Tibial nerve (tissue), 4 donors: Measurements from ENCODE around the gene SGK1. TPM values are rescaled to one million over a fixed set of nuclear protein-coding genes. Genes with fewer than 3 reads are reported as not detected.

Experiments used
- DNase-seq, 2 donors: peaks; one replicate each; pipeline ENCODE4 v3.0.0-alpha.2; 2019; ENCODE audit warnings: low spot score in 2 of 2
- H3K27ac ChIP-seq, 4 donors: fragments of 200-600 bp; sonication (generic) in 3 of 4; one replicate each; pipeline ENCODE4 v1.5.1; 2017 to 2019; ENCODE audit warnings: mild to moderate bottlenecking in 1 of 4
- H3K27me3 ChIP-seq, 2 donors: fragments of 200-600 bp; sonication (generic) in 1 of 2; one replicate each; pipeline versions ENCODE4 v1.5.1 to v1.6.0; 2017 to 2019
- H3K36me3 ChIP-seq, 3 donors: fragments of 200-600 bp; sonication (generic); one replicate each; pipeline ENCODE4 v1.5.1; 2018 to 2019
- H3K4me1 ChIP-seq, 4 donors: fragments of 200-600 bp; sonication (generic) in 3 of 4; one replicate each; pipeline ENCODE4 v1.5.1; 2017 to 2019
- H3K4me3 ChIP-seq, 4 donors: fragments of 200-600 bp; sonication (generic) in 3 of 4; one replicate each; pipeline ENCODE4 v1.5.1; 2017 to 2019; ENCODE audit warnings: mild to moderate bottlenecking in 1 of 4, moderate library complexity in 1 of 4
- H3K9me3 ChIP-seq, 4 donors: fragments of 200-600 bp; sonication (generic) in 3 of 4; one replicate each; pipeline ENCODE4 v1.5.1; 2017 to 2019
- CTCF ChIP-seq, 5 experiments: fragments of 200-600 bp in 3 of 5; fragments of 450-650 bp in 2 of 5; sonication (generic) in 3 of 5; IDR thresholded peaks; one replicate each; pipeline ENCODE4 v1.5.1; 2016 to 2019; ENCODE audit warnings: antibody characterized with exemption in 5 of 5, mild to moderate bottlenecking in 3 of 5, moderate library complexity in 2 of 5
- EP300 ChIP-seq, 2 donors: sonication (generic); formaldehyde crosslinking; IDR thresholded peaks; one replicate each; pipeline ENCODE4 v1.6.1; 2017; ENCODE audit warnings: antibody characterized with exemption in 2 of 2, mild to moderate bottlenecking in 1 of 2
- POLR2A ChIP-seq, 2 donors: fragments of 450-650 bp; IDR thresholded peaks; one replicate each; pipeline ENCODE4 v1.6.1; 2017; ENCODE audit warnings: antibody characterized with exemption in 2 of 2, mild to moderate bottlenecking in 2 of 2, moderate library complexity in 2 of 2
- WGBS, 2 donors: methylation state at CpG; one replicate each; pipeline ENCODE4 v1.1.5; 2018; 5-methylcytosine and 5-hydroxymethylcytosine counted together
- total RNA-seq, 4 donors: library from RNA; depleted of rRNA; stranded (reverse); fragments of >200 nt; gene quantifications; one replicate each; pipeline ENCODE4 v1.1.0, GENCODE V29; 2016

SGK1 gene
- total RNA-seq, 4 donors from 2014 or later: 103 to 127 (median 116) TPM

GRCh38 chr6:134230940-134231339 lies 87.0 kb downstream of the SGK1 start:
- TF ChIP-seq CTCF (IDR thresholded peaks at IDR 0.05) (no peak), POLR2A (IDR thresholded peaks at IDR 0.05) (no peak), EP300 (IDR thresholded peaks at IDR 0.05) (no peak)
- Histone ChIP-seq H3K27ac (no peak overlapping the region), H3K36me3 (no peaks in the 10 kb centered on the region), H3K27me3 (no peaks in the 10 kb centered on the region), H3K4me1 (peaks cover 0 to 15% (median 0%) of the 10 kb centered on the region in 4 donors), H3K9me3 (no peaks in the 10 kb centered on the region), H3K4me3 (no peak overlapping the region)
- 84 to 89% methylated on average over 3 of the region's 3 CpGs for WGBS, 2 donors
- no peak for DNase-seq

- TF ChIP-seq EP300 (IDR thresholded peaks at IDR 0.05): peak in 1 of 2 donors; percentile 54
- TF ChIP-seq POLR2A (IDR thresholded peaks at IDR 0.05): no peak
- no peak for TF ChIP-seq CTCF (IDR thresholded peaks at IDR 0.05)
- WGBS, 2 donors: 74 to 87% methylated on average over 8 of the region's 8 CpGs
Observed at GRCh38 chr6:134230087-134230700, 87.7 kb downstream of the SGK1 start.

GRCh38 chr6:134229520-134229919 lies 88.4 kb downstream of the SGK1 start:
- DNase-seq: no peak
- Histone ChIP-seq H3K27ac (no peak overlapping the region), H3K4me3 (no peak overlapping the region), H3K4me1 (peaks cover 0 to 16% (median 0%) of the 10 kb centered on the region in 4 donors), H3K27me3 (no peaks in the 10 kb centered on the region), H3K9me3 (no peaks in the 10 kb centered on the region), H3K36me3 (no peaks in the 10 kb centered on the region)
- TF ChIP-seq CTCF (IDR thresholded peaks at IDR 0.05): no peak
- TF ChIP-seq POLR2A (IDR thresholded peaks at IDR 0.05): no peak
- TF ChIP-seq EP300 (IDR thresholded peaks at IDR 0.05): no peak
- WGBS, 2 donors: 86 to 88% methylated on average over 2 of the region's 2 CpGs

More at GRCh38 chr6:134230087-134230700, 87.7 kb downstream of the SGK1 start:
- Histone ChIP-seq H3K4me3 (no peak overlapping the region), H3K27ac (no peak overlapping the region), H3K9me3 (no peaks in the 10 kb centered on the region), H3K27me3 (no peaks in the 10 kb centered on the region), H3K4me1 (peaks cover 0 to 15% (median 0%) of the 10 kb centered on the region in 4 donors), H3K36me3 (no peaks in the 10 kb centered on the region)
- no peak for DNase-seq

- H3K27ac ChIP-seq: no peak overlapping the region
- DNase-seq: no peak
- no peaks in the 10 kb centered on the region for H3K9me3 ChIP-seq
- H3K4me3 ChIP-seq: no peak overlapping the region
- no peaks in the 10 kb centered on the region for H3K36me3 ChIP-seq
- H3K4me1 ChIP-seq: peaks cover 0 to 14% (median 0%) of the 10 kb centered on the region in 4 donors
- WGBS, 2 donors: 32 to 49% methylated on average over 2 of the region's 2 CpGs
- TF ChIP-seq CTCF (IDR thresholded peaks at IDR 0.05) (no peak), EP300 (IDR thresholded peaks at IDR 0.05) (no peak), POLR2A (IDR thresholded peaks at IDR 0.05) (no peak)
- H3K27me3 ChIP-seq: no peaks in the 10 kb centered on the region
Observed at GRCh38 chr6:134223796-134224420, 94.0 kb downstream of the SGK1 start.

GRCh38 chr6:134221250-134221649 lies 96.7 kb downstream of the SGK1 start:
- no peaks in the 10 kb centered on the region for H3K9me3 ChIP-seq
- WGBS, 2 donors: 82% methylated on average over 3 of the region's 3 CpGs
- TF ChIP-seq EP300 (IDR thresholded peaks at IDR 0.05) (no peak), POLR2A (IDR thresholded peaks at IDR 0.05) (no peak)
- no peaks in the 10 kb centered on the region for H3K36me3 ChIP-seq
- H3K27me3 ChIP-seq: no peaks in the 10 kb centered on the region
- no peak for DNase-seq
- H3K4me1 ChIP-seq: peaks cover 0 to 14% (median 0%) of the 10 kb centered on the region in 4 donors
- no peak overlapping the region for H3K4me3 ChIP-seq
- H3K27ac ChIP-seq: no peak overlapping the region
